RWPE2 (cell line): Measurements from ENCODE around the gene CBS.
"Not testable (repeated sequence)": the region's sequence is repeated elsewhere in the genome, so short reads cannot be mapped to it uniquely, and the experiment has no call there.

Source experiments
- ATAC-seq: fragments of 200-7000 bp; cut with Tn5 transposase; 3 replicates; pipeline ENCODE4 v1.9.1; 2021; ENCODE audit warnings: low read depth
- DNase-seq: peaks from one replicate; pipeline ENCODE4 v3.0.0-alpha.2; 2020; ENCODE audit warnings: low spot score
- H3K27ac ChIP-seq: fragments of 450-650 bp; 2 replicates; pipeline ENCODE4 v1.5.1; 2017; ENCODE audit warnings: mild to moderate bottlenecking; ENCODE audit not compliant: poor library complexity, severe bottlenecking
- H3K27me3 ChIP-seq: fragments of 250-450 bp; sonication (Bioruptor Pico); 2 replicates; pipeline ENCODE4 v1.5.1; 2021; ENCODE audit warnings: mild to moderate bottlenecking, moderate library complexity; ENCODE audit not compliant: insufficient read depth, poor library complexity, severe bottlenecking
- H3K36me3 ChIP-seq: fragments of 250-450 bp; sonication (Bioruptor Pico); 2 replicates; pipeline ENCODE4 v1.5.1; 2020; ENCODE audit warnings: low read depth, mild to moderate bottlenecking, moderate library complexity
- H3K4me1 ChIP-seq: fragments of 250-450 bp; sonication (Bioruptor Pico); 2 replicates; pipeline ENCODE4 v1.5.1; 2021; ENCODE audit warnings: mild to moderate bottlenecking, moderate library complexity; ENCODE audit not compliant: insufficient read depth, poor library complexity, severe bottlenecking
- H3K4me3 ChIP-seq: fragments of 250-450 bp; sonication (Bioruptor Pico); 2 replicates; pipeline ENCODE4 v1.5.1; 2021; ENCODE audit warnings: mild to moderate bottlenecking, moderate library complexity; ENCODE audit not compliant: severe bottlenecking
- H3K9me3 ChIP-seq: fragments of 250-450 bp; sonication (Bioruptor Pico); 2 replicates; pipeline ENCODE4 v1.5.1; 2021; ENCODE audit warnings: mild to moderate bottlenecking, moderate library complexity; ENCODE audit not compliant: severe bottlenecking
- TF ChIP-seq, protein P1 (sequence below): fragments of 450-650 bp; IDR thresholded peaks from one replicate; pipeline ENCODE4 v1.5.1; 2017; ENCODE audit warnings: mild to moderate bottlenecking, moderate library complexity; ENCODE audit not compliant: poor library complexity, severe bottlenecking

The CBS gene

DNA sequence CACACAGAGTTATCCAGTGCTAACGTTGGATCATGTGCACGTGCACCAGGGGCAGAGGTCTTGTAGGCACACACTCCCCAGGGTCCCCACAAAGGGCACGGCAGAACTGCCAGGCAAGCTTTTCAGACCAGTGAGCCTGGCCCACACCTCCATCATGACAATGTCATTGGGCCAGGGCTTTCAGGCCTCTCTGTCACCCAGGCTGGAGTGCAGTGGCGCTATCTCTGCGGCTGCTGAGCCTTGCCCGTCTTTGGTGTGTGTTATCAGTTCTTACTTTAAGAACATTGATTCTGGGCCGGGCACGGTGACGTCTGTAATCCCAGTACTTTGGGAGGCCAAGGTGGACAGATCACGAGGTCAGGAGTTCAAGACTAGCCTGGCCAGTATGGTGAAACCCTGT lies 57.1 kb downstream of the CBS start:
- H3K27ac ChIP-seq: no peak overlapping the region
- DNase-seq: no peak
- peaks cover 47% of the 10 kb centered on the region for H3K36me3 ChIP-seq
- ATAC-seq: no peak
- no peak overlapping the region for H3K4me3 ChIP-seq
- no peaks in the 10 kb centered on the region for H3K9me3 ChIP-seq
- TF ChIP-seq, protein P1, sequence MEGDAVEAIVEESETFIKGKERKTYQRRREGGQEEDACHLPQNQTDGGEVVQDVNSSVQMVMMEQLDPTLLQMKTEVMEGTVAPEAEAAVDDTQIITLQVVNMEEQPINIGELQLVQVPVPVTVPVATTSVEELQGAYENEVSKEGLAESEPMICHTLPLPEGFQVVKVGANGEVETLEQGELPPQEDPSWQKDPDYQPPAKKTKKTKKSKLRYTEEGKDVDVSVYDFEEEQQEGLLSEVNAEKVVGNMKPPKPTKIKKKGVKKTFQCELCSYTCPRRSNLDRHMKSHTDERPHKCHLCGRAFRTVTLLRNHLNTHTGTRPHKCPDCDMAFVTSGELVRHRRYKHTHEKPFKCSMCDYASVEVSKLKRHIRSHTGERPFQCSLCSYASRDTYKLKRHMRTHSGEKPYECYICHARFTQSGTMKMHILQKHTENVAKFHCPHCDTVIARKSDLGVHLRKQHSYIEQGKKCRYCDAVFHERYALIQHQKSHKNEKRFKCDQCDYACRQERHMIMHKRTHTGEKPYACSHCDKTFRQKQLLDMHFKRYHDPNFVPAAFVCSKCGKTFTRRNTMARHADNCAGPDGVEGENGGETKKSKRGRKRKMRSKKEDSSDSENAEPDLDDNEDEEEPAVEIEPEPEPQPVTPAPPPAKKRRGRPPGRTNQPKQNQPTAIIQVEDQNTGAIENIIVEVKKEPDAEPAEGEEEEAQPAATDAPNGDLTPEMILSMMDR: no peak
- H3K4me1 ChIP-seq: no peaks in the 10 kb centered on the region
- no peaks in the 10 kb centered on the region for H3K27me3 ChIP-seq

DNA sequence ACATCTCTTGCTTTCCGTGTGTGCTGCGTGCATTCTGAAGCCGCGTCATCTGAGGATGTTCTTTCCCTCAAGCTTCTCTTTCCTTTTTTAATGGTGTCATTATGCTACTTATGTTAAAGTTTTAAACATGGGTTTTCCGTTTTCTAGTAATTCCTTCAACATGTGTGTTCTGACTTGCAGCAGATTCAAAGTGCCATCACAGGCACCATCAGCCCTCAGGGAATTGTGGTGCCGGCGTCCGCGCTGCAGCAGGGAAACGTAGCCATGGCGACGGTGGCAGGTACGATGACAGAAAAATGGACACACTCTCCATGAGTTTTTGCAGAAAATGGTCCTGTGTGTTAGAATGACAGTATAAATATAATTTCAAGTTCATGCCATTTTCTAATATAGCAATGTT lies 58.9 kb downstream of the CBS start:
- H3K36me3 ChIP-seq: peaks cover 61% of the 10 kb centered on the region

DNA sequence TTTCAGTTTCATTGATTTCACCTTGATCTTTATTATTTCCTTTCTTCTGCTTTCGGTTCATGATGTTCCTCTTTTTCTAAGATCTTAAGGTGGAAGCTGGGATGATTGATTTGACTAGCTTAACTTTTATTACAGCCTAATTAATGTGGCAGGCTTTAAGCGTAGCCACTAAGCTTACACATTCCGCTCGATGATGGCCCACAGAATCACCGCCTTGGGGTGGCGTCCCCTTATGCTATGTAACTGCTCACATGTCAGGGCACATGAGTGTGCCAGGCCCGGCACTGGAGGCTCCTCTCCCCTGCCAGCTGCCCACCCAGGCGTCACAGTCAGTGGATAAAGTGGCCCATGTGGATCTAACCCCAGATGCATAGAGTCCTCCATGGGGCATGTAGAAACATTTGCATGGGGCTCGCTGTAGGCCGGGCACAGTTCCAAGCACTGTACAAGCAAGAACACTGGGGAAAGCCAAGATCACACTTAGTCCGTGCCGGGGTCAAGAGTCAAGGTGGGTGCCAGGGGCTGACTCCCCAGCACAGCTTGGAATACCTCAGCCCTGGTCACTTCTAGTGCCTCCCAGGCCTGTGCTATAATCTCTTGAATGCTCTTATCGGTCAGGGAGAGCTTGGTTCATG lies 59.6 kb downstream of the CBS start:
- H3K27me3 ChIP-seq: no peaks in the 10 kb centered on the region
- no peaks in the 10 kb centered on the region for H3K9me3 ChIP-seq
- TF ChIP-seq, protein P1: no peak
- no peak overlapping the region for H3K4me3 ChIP-seq
- no peak for DNase-seq
- H3K27ac ChIP-seq: no peak overlapping the region
- H3K4me1 ChIP-seq: no peaks in the 10 kb centered on the region
- peaks cover 58% of the 10 kb centered on the region for H3K36me3 ChIP-seq
- no peak for ATAC-seq

More for the DNA sequence above, 58.9 kb downstream of the CBS start:
- no peak overlapping the region for H3K27ac ChIP-seq
- no peak overlapping the region for H3K4me3 ChIP-seq
- no peak for ATAC-seq
- H3K27me3 ChIP-seq: no peaks in the 10 kb centered on the region
- H3K4me1 ChIP-seq: no peaks in the 10 kb centered on the region
- H3K9me3 ChIP-seq: no peaks in the 10 kb centered on the region
- no peak for DNase-seq
- TF ChIP-seq, protein P1: no peak

DNA sequence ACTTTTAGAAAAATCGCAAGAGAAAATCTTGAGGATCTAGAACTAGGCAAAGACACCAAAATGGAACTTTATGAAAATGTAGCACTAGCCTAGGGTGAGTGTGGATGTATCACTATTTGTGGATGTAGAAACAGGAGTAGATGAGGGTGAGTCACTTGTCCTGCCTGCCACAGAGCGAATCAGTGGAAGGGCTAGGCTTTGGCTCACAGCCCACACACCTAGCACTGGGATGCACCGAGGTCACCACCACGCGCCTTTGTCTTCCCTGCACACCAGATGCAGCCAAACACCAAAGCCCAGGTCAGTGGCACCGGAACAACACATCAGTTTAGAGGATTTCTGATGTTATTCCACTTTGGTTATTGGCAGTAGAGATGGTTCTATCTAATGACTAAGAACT lies 63.0 kb downstream of the CBS start:
- peaks cover 74% of the 10 kb centered on the region for H3K36me3 ChIP-seq

DNA sequence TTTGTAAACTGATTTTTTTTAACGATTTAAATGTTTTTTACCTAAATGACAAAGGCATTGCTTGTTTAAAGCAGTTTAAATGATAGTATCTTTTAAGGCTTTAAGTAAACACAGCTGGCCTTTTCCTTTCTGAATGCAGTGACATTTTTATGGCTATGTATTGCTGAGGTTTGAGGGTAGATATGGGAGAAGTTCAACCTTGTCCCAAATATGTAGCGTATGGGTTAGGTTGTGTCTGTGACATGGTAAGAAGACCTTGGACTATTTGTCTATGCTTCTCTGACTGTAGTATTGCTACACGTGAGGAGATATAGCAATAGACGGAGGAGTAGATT lies 68.8 kb downstream of the CBS start:
- no peak overlapping the region for H3K4me3 ChIP-seq
- TF ChIP-seq, protein P1: no peak
- H3K36me3 ChIP-seq: peaks cover 44% of the 10 kb centered on the region
- no peaks in the 10 kb centered on the region for H3K4me1 ChIP-seq
- ATAC-seq (no peak), DNase-seq (no peak)
- no peaks in the 10 kb centered on the region for H3K27me3 ChIP-seq
- no peak overlapping the region for H3K27ac ChIP-seq
- H3K9me3 ChIP-seq: no peaks in the 10 kb centered on the region

More for the DNA sequence above, 63.0 kb downstream of the CBS start:
- Histone ChIP-seq H3K4me3 (no peak overlapping the region), H3K4me1 (no peaks in the 10 kb centered on the region), H3K9me3 (no peaks in the 10 kb centered on the region), H3K27ac (no peak overlapping the region), H3K27me3 (no peaks in the 10 kb centered on the region)
- TF ChIP-seq, protein P1: no peak
- DNase-seq (no peak), ATAC-seq (peak; percentile 96)

DNA sequence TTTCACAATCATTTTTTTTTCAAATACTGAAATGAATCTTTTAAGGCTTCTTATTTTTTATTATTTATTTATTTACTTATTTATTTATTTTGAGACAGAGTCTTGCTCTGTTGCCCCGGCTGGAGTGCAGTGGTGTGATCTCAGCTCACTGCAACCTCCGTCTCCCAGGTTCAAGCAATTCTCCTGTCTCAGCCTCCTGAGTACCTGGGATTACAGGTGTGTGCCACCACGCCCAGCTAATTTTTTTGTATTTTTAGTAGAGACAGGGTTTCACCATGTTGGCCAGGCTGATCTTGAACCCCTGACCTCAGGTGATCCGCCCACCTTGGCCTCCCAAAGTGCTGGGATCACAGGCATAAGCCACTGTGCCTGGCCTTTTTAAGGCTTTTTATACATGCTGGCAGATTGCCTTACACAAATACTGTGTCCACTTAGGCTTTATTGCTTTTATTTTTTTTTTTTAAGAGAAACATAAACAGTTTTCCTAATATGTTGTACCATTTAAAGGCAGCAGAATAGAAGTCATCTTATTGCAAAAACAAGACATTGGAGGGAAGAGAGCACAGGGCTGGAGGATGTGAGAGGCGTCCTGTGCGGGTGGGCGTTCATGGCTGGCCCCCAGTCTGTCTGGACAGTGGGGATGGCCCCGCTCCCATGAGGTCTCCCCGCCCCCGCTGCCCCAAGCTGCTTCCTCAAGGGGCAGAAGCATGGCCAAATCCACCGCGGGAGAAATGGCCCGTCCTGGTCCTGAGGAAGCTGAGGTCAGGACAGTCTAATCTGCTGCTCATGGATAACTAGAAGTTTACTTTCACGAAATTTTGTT lies 69.4 kb downstream of the CBS start:
- H3K27ac ChIP-seq, DNase-seq, H3K4me3 ChIP-seq, H3K27me3 ChIP-seq, ATAC-seq, H3K9me3 ChIP-seq, H3K4me1 ChIP-seq: not testable (repeated sequence)
- H3K36me3 ChIP-seq: peaks cover 39% of the 10 kb centered on the region
